ENCODE measurements around the gene AACS. TPM values are rescaled to one million over a fixed set of nuclear protein-coding genes. Genes with fewer than 3 reads are reported as not detected.

Gene AACS
- total and polyA plus RNA-seq, 2 experiments from 2014 or later, result 32.2 to 36.8 TPM

DNA sequence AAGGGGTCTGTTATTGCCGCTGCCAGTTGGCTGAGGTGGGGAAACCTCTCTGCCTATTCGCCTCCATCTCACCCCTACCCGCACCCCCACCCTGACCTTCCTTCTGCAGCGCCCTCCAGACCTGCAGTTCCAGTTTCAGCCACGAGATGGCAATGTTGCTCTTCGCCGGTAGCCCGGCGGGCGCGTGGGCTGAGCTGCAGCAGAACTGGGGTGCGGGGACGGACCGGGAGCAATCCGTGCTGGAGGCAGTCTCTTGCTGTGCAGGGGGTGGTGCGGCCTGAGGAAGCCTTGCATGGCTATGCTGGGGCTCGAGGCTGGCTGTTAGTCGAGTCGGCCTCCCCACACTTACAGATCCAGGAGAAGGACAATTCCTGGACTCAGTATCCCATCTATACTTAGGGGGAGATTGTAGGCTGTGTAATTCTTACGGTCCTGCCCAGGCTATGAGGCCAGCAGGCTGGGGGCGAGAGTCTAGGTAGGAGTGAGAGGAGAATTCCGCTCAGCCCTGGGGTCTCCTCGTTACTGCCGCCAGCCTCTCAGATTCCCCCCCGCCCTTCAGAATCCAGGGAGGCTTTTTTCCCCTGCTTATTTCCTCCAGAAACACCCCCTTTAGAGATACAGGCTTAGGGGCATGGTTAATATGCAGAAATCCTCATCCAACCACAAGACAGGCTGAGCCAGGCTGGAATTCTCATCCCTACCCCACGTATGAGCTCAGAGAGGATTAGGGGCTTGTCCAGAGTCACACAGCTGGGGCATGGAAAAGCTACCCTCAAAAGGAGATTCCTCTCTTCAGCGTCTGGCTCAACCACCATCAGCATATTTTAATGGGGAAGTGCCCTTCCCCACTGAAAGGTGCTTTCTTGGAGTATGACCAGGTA, 118.2 kb downstream of the AACS start:
- H3K4me3 ChIP-seq, result no peak overlapping the region
- H3K4me1 ChIP-seq (ENCODE audit: low read depth), result peaks cover 2% of the 10 kb centered on the region
- H3K27ac ChIP-seq, result no peak overlapping the region
- DNase-seq (ENCODE audit: low read depth in 1 of 2, low spot score in 1 of 2), result peak; percentile 81 to 82
- TF ChIP-seq, protein P1, sequence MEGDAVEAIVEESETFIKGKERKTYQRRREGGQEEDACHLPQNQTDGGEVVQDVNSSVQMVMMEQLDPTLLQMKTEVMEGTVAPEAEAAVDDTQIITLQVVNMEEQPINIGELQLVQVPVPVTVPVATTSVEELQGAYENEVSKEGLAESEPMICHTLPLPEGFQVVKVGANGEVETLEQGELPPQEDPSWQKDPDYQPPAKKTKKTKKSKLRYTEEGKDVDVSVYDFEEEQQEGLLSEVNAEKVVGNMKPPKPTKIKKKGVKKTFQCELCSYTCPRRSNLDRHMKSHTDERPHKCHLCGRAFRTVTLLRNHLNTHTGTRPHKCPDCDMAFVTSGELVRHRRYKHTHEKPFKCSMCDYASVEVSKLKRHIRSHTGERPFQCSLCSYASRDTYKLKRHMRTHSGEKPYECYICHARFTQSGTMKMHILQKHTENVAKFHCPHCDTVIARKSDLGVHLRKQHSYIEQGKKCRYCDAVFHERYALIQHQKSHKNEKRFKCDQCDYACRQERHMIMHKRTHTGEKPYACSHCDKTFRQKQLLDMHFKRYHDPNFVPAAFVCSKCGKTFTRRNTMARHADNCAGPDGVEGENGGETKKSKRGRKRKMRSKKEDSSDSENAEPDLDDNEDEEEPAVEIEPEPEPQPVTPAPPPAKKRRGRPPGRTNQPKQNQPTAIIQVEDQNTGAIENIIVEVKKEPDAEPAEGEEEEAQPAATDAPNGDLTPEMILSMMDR (IDR thresholded peaks at IDR 0.05; ENCODE audit: low read depth, low read length), result peak; percentile 99
- H3K36me3 ChIP-seq, result no peaks in the 10 kb centered on the region
- H3K27me3 ChIP-seq, result peaks cover 42% of the 10 kb centered on the region
- no peaks in the 10 kb centered on the region for H3K9me3 ChIP-seq (ENCODE audit: low read depth)

DNA sequence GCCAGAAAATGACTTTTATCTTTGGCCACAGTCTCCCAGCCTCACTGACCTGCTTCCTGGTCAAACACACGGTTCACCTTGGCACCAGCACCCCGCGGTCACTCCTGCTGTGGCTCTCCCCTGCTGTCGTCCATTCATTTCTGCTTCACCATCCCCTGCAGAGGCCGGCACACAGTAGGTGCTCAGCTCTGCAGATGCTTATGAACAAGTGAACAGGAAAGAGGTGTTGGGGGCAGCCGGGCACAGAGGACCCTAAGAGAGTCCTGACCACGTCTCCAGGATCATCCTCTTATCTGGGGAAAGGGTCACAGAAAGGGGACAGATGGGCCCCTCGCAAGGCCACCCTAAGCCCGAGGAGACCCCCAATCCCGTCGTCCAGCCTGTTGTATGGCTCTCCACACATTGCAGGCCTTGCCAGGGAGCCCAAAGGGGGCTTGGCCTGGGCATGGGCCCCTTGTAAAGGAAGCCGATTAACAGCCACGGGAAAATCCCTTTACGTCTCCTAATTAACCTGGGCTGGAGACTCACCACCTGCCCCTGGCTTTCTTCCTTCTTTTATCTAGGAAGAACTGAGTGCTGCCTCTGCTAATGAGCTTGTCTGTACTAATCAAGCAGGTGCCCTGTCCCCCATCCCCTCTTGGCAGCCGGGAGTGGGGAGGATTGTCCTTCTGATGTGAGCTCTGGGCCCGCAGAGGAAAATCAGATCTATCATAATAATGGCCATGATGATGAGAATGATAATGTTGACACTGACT, 119.2 kb downstream of the AACS start:
- TF ChIP-seq, protein P1 (IDR thresholded peaks at IDR 0.05; ENCODE audit: low read depth, low read length), result no peak
- H3K4me1 ChIP-seq (ENCODE audit: low read depth), result peaks cover 8% of the 10 kb centered on the region
- no peaks in the 10 kb centered on the region for H3K36me3 ChIP-seq
- no peak overlapping the region for H3K27ac ChIP-seq
- no peak overlapping the region for H3K4me3 ChIP-seq
- peaks cover 52% of the 10 kb centered on the region for H3K27me3 ChIP-seq
- H3K9me3 ChIP-seq (ENCODE audit: low read depth), result no peaks in the 10 kb centered on the region
- no peak for DNase-seq (ENCODE audit: low read depth in 1 of 2, low spot score in 1 of 2)

DNA sequence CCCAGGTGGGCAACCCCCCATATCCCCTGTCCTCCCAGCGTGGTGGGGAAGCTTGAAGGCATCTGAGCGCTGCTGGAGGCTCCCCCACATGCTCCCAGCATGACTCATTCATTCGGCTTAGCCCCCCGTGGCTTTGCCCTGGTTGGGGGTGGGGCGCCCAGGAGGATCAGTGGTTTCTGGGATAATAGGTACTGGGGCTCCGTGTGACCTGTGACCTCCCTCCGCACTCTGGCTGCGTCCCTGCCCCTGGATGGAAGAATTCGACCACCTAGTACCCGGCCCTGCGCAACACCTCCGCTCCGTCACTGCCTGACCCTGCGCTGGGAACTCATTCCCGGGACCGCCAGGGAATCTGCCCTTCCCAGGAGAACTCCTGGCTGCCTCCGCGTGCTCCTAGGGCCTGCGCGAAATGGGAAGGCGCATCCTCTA, 120.1 kb downstream of the AACS start:
- peak overlapping the region; percentile 50 for H3K4me3 ChIP-seq
- H3K4me1 ChIP-seq (ENCODE audit: low read depth), result peaks cover 8% of the 10 kb centered on the region
- H3K36me3 ChIP-seq, result no peaks in the 10 kb centered on the region
- no peak overlapping the region for H3K27ac ChIP-seq
- DNase-seq (ENCODE audit: low read depth in 1 of 2, low spot score in 1 of 2), result peak in 1 of 2 donors; percentile 52
- TF ChIP-seq, protein P1 (IDR thresholded peaks at IDR 0.05; ENCODE audit: low read depth, low read length), result no peak
- no peaks in the 10 kb centered on the region for H3K9me3 ChIP-seq (ENCODE audit: low read depth)
- H3K27me3 ChIP-seq, result peaks cover 60% of the 10 kb centered on the region

DNA sequence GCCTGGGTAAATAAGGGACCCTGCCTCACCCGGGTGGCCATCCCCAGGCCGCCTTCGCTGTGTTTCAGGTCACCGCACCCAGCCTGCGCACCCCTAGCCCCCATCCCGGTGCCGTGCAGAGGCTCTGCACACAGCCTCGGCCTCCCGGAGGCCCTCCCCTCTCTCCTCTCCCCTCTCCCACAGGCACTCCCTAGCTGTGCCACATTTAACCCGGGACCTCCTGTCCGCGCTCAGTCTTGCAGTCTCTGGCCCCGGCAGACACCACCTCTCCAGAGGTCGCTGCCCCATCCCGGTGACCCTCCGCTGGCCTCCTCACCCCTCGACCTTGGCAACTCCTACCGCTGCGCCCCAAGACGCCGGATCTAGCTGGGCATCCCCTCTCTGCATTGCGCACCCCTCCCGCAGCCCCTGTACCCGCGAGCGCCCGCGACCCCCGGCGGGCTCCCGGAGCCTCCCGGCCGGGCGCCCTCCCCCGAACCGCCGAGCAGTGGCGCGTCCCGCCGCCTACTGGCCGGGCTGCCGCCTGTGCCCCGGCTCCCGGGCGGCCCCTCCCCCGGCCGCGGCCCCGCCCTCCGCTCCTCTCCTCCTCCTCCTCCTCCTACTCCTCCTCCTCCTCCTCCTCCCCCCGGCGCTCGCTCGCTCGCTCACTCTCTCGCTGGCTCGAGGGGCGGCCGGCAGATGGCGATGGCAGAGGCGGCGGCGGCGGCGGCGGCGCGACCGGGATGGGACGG, 120.7 kb downstream of the AACS start, which contains the start of gene TMEM132B:
Gene TMEM132B, plus strand, starts transcription at position 647 of the 731 bp plus-strand sequence.
- peak; percentile 82 to 92 for DNase-seq (ENCODE audit: low read depth in 1 of 2, low spot score in 1 of 2)
- Histone ChIP-seq H3K36me3 (no peaks in the 10 kb centered on the region), H3K4me1 (ENCODE audit: low read depth) (peaks cover 8% of the 10 kb centered on the region), H3K9me3 (ENCODE audit: low read depth) (no peaks in the 10 kb centered on the region), H3K4me3 (peak within 1 kb of the TSS; percentile 50), H3K27ac (no peak within 1 kb of the TSS), H3K27me3 (peaks cover 60% of the 10 kb centered on the region)
- TF ChIP-seq, protein P1 (IDR thresholded peaks at IDR 0.05; ENCODE audit: low read depth, low read length), result peak; percentile 20

DNA sequence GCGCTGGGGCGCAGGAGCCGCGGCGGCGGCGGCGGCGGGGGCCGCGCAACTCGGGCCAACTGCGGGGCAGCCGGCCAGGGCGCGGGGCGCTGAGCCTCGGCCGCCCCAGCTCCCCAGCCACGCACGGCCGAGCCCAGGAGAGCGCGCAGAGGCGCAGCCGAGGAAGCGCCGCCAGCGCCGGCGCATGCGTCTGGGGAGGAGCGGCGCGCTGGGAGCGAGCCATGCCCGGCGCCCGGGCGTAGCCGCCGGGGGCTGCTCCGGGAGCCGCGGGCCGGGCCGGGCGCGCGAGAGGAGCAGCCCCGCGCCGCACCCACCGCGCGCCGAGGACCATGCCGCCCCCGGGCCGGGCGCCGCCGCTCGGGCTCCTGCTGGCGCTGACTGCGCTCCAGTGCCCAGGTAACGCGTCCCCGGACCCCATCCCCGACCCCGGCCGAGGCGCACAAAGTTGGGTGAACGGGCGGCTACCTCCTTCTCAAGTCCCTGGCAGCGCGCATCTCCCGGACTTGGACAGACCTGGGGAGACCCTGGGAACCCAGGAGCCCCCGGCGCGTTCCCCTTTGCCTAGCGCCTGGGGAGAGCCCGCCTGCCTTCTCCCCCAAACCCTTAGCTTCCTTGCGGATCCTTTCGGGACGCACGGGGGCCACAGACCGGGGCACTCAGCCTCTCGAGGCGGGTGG, 121.4 kb downstream of the AACS start:
- Histone ChIP-seq H3K36me3 (no peaks in the 10 kb centered on the region), H3K27me3 (peaks cover 60% of the 10 kb centered on the region), H3K27ac (no peak overlapping the region), H3K4me3 (peak overlapping the region; percentile 50), H3K4me1 (ENCODE audit: low read depth) (peaks cover 8% of the 10 kb centered on the region), H3K9me3 (ENCODE audit: low read depth) (no peaks in the 10 kb centered on the region)
- DNase-seq (ENCODE audit: low read depth in 1 of 2, low spot score in 1 of 2), result no peak
- TF ChIP-seq, protein P1 (IDR thresholded peaks at IDR 0.05; ENCODE audit: low read depth, low read length), result no peak

Measured in cardiac muscle cell (in vitro differentiated cells and primary cell).